ENCODE data around the gene AGPAT4.

AGPAT4 gene

GRCh38 chr6:161281092-161281491, 7.2 kb upstream of the AGPAT4 start:
- no peak for DNase-seq

GRCh38 chr6:161279677-161280415, 6.0 kb upstream of the AGPAT4 start:
- DNase-seq: no peak

- no peak for DNase-seq
Observed at GRCh38 chr6:161276605-161277155, 2.8 kb upstream of the AGPAT4 start.

GRCh38 chr6:161274898-161275297, 1.0 kb upstream of the AGPAT4 start:
- DNase-seq: no peak

- DNase-seq: no peak
Observed at GRCh38 chr6:161274488-161274858, 612 bp upstream of the AGPAT4 start.

GRCh38 chr6:161273274-161273751, 548 bp downstream of the AGPAT4 start:
- peak; percentile 40 for DNase-seq

GRCh38 chr6:161272635-161273273, 1.1 kb downstream of the AGPAT4 start:
- peak; percentile 25 for DNase-seq

- DNase-seq: no peak
Observed at GRCh38 chr6:161271343-161272030, 2.4 kb downstream of the AGPAT4 start.

- DNase-seq: no peak
Observed at GRCh38 chr6:161270116-161270515, 3.7 kb downstream of the AGPAT4 start.

- no peak for DNase-seq
Observed at GRCh38 chr6:161269310-161269709, 4.6 kb downstream of the AGPAT4 start.

GRCh38 chr6:161268531-161269210, 5.2 kb downstream of the AGPAT4 start:
- DNase-seq: no peak

GRCh38 chr6:161266513-161267230, 7.2 kb downstream of the AGPAT4 start:
- DNase-seq: no peak

- no peak for DNase-seq
Observed at GRCh38 chr6:161265975-161266374, 7.9 kb downstream of the AGPAT4 start.

GRCh38 chr6:161265554-161265953, 8.3 kb downstream of the AGPAT4 start:
- no peak for DNase-seq

- no peak for DNase-seq
Observed at GRCh38 chr6:161264181-161264580, 9.7 kb downstream of the AGPAT4 start.

GRCh38 chr6:161261816-161262215, 12.0 kb downstream of the AGPAT4 start:
- DNase-seq: no peak

- DNase-seq: no peak
Observed at GRCh38 chr6:161261325-161261724, 12.5 kb downstream of the AGPAT4 start.

GRCh38 chr6:161259302-161259701, 14.6 kb downstream of the AGPAT4 start:
- DNase-seq: no peak

GRCh38 chr6:161257793-161258457, 15.9 kb downstream of the AGPAT4 start:
- DNase-seq: peak; percentile 76

- no peak for DNase-seq
Observed at GRCh38 chr6:161256407-161256806, 17.5 kb downstream of the AGPAT4 start.

- DNase-seq: no peak
Observed at GRCh38 chr6:161255518-161255917, 18.3 kb downstream of the AGPAT4 start.

All from fibroblast of skin of scalp (primary cell).